NB4 (cell line): ENCODE results near the gene LYPD8.
"Not testable (repeated sequence)": the region's sequence is repeated elsewhere in the genome, so short reads cannot be mapped to it uniquely, and the experiment has no call there.

ENCODE experiments used
- DNase-seq: peaks from one replicate; pipeline ENCODE4 v3.0.0; 2010; ENCODE audit warnings: low read depth
- H3K4me3 ChIP-seq: one replicate; pipeline ENCODE4 v1.5.1; 2011; ENCODE audit warnings: mild to moderate bottlenecking, low read depth, low read length, moderate library complexity
- MYC ChIP-seq: IDR thresholded peaks from 2 replicates; pipeline ENCODE4 v1.6.1; 2011; ENCODE audit warnings: low read depth, low read length
- POLR2A ChIP-seq: IDR thresholded peaks from 2 replicates; pipeline ENCODE4 v1.6.1; 2011; ENCODE audit warnings: mild to moderate bottlenecking; ENCODE audit not compliant: insufficient read length; ENCODE audit errors: extremely low read depth
- TF ChIP-seq, protein P1 (sequence below): IDR thresholded peaks from 2 replicates; pipeline ENCODE4 v1.6.1; 2011; ENCODE audit warnings: low read depth, low read length
- TF ChIP-seq, protein P2 (sequence below): IDR thresholded peaks from one replicate; pipeline ENCODE4 v1.5.1; 2012; ENCODE audit warnings: low read depth, low read length

LYPD8 gene, protein sequence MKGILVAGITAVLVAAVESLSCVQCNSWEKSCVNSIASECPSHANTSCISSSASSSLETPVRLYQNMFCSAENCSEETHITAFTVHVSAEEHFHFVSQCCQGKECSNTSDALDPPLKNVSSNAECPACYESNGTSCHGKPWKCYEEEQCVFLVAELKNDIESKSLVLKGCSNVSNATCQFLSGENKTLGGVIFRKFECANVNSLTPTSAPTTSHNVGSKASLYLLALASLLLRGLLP

DNA sequence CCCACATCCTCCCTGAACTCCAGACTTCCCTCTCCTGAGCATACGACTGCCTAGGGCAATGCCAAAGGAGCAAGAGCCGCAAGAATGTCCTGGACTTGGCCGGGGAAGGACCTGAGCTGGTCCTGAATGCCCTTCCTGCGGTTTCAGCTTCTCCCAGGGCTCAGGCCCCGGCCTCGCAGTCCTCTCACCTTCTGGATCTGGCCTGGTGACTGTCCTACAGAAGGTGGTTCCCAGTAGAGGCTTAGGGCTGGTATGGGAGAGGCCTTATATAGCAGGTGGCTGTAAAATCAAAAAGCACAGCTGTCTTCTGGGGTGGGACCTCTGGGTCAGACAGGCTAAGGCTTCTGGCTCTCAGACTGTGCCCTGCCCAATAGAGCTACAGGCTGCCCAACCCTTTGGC lies at the start of gene LYPD8:
LYPD8 (minus strand) TSS at position 243 of the 400 bp plus-strand sequence. CDS start 4,678 bp downstream, outside the sequence.
- TF ChIP-seq, protein P1, sequence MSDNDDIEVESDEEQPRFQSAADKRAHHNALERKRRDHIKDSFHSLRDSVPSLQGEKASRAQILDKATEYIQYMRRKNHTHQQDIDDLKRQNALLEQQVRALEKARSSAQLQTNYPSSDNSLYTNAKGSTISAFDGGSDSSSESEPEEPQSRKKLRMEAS, result no peak
- TF ChIP-seq POLR2A, result no peak
- TF ChIP-seq, protein P2, sequence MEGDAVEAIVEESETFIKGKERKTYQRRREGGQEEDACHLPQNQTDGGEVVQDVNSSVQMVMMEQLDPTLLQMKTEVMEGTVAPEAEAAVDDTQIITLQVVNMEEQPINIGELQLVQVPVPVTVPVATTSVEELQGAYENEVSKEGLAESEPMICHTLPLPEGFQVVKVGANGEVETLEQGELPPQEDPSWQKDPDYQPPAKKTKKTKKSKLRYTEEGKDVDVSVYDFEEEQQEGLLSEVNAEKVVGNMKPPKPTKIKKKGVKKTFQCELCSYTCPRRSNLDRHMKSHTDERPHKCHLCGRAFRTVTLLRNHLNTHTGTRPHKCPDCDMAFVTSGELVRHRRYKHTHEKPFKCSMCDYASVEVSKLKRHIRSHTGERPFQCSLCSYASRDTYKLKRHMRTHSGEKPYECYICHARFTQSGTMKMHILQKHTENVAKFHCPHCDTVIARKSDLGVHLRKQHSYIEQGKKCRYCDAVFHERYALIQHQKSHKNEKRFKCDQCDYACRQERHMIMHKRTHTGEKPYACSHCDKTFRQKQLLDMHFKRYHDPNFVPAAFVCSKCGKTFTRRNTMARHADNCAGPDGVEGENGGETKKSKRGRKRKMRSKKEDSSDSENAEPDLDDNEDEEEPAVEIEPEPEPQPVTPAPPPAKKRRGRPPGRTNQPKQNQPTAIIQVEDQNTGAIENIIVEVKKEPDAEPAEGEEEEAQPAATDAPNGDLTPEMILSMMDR, result no peak
- no peak for TF ChIP-seq MYC
- no peak within 1 kb of the TSS for H3K4me3 ChIP-seq
- DNase-seq, result no peak

DNA sequence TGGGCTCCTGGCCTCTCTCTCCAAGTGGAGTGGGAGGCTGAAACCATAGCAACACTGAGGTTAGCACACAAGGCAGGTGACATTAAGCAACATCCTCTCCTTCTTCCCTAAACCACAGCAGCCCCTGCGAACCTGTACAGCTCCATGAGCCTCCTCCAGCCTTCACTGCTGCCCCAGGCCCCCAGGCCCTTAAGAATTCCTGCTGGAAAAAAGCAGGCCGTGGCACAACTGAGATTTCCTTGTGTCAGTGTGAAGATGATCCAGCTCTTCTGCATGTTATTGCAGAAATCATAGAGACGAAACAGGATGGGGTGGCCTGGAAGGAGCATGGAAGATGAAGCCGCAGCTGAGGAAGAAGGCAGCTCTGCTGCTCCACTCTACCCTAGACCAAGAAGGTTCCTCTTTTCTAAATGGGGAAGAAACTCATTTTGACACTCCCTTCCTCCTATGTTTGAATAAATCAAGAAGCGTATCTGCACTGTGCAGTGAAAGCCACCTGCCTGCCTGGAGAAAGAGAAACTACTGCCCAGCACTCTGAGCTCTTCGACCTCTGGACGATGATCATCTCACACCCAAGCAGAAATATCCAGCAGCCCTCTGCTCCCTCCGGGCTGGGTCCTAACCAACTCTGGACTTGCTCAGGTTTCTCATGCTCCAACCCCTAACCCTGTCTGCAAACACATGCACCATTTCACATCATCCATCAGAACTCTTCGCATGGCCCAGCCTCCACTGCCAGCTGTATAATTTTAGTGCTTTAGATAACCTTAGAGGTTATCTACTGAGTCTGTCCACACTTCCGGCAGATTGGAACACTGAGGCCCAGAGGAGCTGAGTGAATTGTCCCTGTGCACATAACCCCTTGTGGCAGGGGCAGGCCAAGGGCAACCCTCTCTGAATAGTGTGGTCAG lies 49.5 kb upstream of the LYPD8 start:
- peak; percentile 91 for DNase-seq
- peak overlapping the region; percentile 37 for H3K4me3 ChIP-seq
- TF ChIP-seq, protein P1, result peak; percentile 69
- no peak for TF ChIP-seq POLR2A

DNA sequence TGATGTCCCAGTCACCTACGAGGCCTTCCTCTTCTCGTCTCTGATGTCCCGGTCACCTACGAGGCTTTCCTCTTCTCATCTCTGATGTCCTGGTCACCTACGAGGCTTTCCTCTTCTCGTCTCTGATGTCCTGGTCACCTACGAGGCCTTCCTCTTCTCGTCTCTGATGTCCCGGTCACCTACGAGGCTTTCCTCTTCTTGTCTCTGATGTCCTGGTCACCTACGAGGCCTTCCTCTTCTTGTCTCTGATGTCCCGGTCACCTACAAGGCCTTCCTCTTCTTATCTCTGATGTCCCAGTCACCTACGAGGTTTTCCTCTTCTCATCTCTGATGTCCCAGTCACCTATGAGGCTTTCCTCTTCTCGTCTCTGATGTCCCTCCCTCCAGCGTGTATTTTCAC lies 47.9 kb upstream of the LYPD8 start:
- H3K4me3 ChIP-seq, result not testable (repeated sequence)

DNA sequence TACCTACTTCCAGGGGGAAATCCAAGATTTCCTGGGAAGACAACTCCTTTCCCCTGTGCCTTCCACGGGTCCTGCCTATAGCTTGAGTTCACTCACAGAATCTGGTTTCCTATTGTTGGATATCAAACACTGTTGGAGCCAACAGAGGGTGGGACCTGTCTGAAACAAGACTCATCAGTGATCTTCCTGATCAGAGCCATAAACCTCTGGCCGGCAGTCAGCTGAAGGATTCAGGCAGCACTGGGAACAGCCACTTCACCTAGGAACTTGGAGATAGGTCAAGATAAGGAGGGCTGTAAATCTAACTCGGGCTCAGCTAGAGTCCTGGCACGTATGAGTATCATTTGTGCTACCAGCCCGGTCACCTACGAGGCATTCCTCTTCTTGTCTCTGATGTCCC lies 46.9 kb upstream of the LYPD8 start:
- no peak for DNase-seq
- TF ChIP-seq, protein P1, result no peak
- TF ChIP-seq POLR2A (no peak), MYC (no peak)
- TF ChIP-seq, protein P2, result no peak
- H3K4me3 ChIP-seq, result no peak overlapping the region

More for the DNA sequence above, 47.9 kb upstream of the LYPD8 start:
- peak; percentile 0 for DNase-seq

DNA sequence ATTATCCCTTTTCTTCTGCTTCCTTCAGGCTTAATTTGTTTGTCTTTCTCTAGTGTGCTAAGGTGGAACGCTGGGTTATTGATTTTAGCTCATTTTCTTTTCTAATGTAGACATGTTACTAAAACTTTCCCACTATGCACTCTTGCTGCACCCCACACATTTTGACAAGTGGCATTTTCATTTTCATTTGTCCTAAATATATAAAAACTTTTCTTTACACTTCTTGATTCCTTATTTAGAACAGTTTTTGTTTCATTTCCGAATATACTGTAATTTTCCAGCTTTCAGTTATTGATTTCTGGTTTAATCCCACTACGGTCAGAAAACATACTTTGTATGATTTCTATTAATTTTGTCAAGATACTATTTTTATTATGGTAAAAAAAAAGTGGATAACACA lies 44.9 kb upstream of the LYPD8 start:
- H3K4me3 ChIP-seq, result no peak overlapping the region
- TF ChIP-seq, protein P2, result no peak
- TF ChIP-seq, protein P1, result no peak
- no peak for TF ChIP-seq POLR2A
- TF ChIP-seq MYC, result no peak
- no peak for DNase-seq

DNA sequence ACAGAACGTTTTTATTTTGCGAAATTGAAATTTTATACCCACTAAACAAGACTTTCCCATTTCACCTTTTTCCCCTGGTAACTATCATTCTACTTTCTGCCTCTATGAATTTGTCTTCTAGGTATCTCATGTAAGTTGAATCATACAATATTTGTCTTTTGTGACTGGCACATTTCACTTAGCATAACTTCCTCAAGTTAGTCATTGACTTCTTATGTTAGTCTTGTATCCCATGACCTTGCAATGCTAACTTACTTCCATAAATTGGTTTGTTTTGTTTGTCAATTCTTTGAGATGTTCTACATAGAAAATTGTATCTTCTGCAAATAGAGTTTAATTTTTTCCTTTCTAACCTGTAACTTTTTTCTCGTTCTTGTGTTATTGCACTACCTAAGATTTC lies 43.2 kb upstream of the LYPD8 start:
- no peak overlapping the region for H3K4me3 ChIP-seq
- TF ChIP-seq MYC (no peak), POLR2A (no peak)
- TF ChIP-seq, protein P1, result no peak
- TF ChIP-seq, protein P2, result no peak
- DNase-seq, result no peak

DNA sequence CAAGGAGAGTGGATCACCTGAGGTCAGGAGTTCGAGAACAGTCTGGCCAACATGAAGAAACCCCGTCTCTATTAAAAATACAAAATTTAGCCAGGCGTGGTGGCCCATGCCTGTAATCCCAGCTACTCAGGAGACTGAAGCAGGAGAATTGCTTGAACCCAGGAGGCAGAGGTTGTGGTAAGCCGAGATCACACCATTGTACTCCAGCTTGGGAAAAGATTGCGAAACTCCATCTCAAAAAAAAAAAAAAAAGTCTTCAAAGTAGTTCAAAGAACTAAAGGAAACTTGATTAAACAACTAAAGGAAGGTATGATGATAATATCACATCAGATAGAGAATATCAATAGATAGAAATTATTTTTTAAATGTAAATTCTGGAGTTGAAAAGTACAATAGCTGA lies 39.1 kb upstream of the LYPD8 start:
- not testable (repeated sequence) for DNase-seq, H3K4me3 ChIP-seq
